Measurements from ENCODE around the gene FAM111A.

Gene FAM111A

DNA sequence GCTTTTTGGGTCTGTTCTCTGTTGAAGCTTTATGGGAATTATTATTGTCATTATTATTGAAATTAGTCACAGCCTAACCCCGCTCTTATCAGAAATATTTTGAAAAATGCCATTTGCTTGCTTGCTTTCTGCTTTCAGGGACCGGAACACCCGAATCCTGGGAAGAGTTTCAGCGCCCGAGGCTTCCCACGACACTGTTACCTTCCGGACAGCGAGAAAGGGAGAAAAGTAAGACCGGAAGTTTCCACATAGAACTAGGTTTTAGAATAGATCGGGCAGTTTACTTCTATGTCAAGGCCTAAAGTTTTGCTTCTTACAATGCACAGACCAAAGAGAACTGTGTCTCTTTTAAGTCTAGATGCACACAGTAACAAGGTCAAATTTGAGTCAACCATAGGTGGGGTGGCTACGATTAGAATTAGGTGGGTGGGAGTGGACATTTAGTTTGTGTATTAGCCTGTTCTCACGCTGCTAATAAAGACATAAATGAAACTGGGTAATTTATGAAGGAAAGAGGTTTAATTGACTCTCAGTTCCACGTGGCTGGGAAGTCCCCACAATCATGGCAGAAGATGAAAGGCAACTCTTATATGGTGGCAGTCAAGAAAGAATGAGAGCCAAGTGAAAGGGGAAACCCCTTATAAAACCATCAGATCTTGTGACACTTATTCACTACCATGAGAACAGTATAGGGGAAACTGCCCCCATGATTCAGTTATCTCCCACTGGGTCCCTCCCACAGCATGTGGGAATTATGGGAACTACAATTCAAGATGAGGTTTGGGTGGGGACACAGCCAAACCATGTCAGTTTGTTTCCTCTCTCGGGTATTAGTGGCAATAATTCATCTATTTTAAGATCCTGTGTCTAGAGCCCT lies 57.1 kb downstream of the FAM111A start:
- DNase-seq (ENCODE audit: low read depth in 1 of 2, low spot score in 1 of 2), result no peak

DNA sequence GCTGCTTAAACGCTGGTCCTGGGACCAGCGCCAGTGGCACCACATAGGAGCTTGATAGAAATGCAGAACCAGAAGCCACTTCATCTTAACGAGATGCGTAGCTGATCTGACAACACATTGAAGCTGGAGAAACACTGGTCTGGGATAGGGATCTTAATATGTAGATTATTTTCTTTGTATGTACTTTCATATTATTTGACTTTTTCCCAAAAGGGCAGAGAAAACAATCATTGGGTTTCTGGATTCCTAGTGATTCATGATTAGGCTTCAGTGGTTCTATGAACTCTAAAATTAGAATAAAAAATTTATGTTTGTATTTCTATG lies 57.7 kb downstream of the FAM111A start:
- DNase-seq (ENCODE audit: low read depth in 1 of 2, low spot score in 1 of 2), result no peak

DNA sequence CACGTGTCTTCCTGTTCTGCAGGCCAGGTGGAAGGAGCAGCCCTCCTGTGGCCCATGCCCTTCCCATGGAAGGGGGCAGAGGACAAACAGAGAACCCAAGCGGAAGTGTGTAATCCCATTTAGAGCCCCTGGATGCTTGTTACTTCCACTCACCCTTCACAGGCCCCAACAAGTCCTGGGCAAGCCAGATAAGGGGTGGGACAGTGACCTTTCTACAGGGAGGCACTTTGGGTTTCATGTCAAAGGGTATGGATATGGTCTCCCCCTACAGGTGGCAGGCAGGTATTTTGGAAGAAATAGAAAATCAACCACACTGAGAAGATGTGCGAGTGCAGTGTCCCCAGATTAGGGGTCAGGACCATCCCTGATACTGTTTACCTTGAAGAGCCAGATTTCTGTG lies 58.7 kb downstream of the FAM111A start:
- no peak for DNase-seq (ENCODE audit: low read depth in 1 of 2, low spot score in 1 of 2)

Data from activated T-helper 1 cell treated with anti-CD3 and anti-CD28 coated beads, Interleukin-2, amount 50 U/mL, for 16 hours (primary cell).